GM12878 (cell line): ENCODE data around the gene PTPN14. TPM values are rescaled to one million over a fixed set of nuclear protein-coding genes. Genes with fewer than 3 reads are reported as not detected.

Source experiments
- BCL11A ChIP-seq: IDR thresholded peaks from 2 replicates; pipeline ENCODE4 v1.6.1; 2011; ENCODE audit warnings: low read depth, low read length
- BCLAF1 ChIP-seq: fragments of 450-650 bp; IDR thresholded peaks from 2 replicates; pipeline ENCODE4 v1.6.1; 2017; ENCODE audit warnings: antibody characterized with exemption, mild to moderate bottlenecking, moderate library complexity
- CEBPB ChIP-seq, 2 experiments: fragments of 150-350 bp in 1 of 2; IDR thresholded peaks; 2 replicates each; pipeline ENCODE4 v1.6.1; 2012 to 2014; ENCODE audit warnings: low read depth in 2 of 2, low read length in 2 of 2, borderline replicate concordance in 1 of 2, inconsistent platforms in 1 of 2
- MEF2B ChIP-seq: fragments of 450-650 bp; IDR thresholded peaks from 2 replicates; pipeline ENCODE4 v1.6.1; 2018; ENCODE audit warnings: mild to moderate bottlenecking, moderate library complexity; ENCODE audit not compliant: partially characterized antibody, poor library complexity, severe bottlenecking
- MLLT1 ChIP-seq: fragments of 450-650 bp; IDR thresholded peaks from 2 replicates; pipeline ENCODE4 v1.6.1; 2016; ENCODE audit warnings: mild to moderate bottlenecking
- NFXL1 ChIP-seq: fragments of 450-650 bp; IDR thresholded peaks from 2 replicates; pipeline ENCODE4 v1.6.1; 2017; ENCODE audit warnings: antibody characterized with exemption, mild to moderate bottlenecking, borderline replicate concordance
- RBBP5 ChIP-seq: fragments of 200-600 bp; sonication (generic); conservative IDR thresholded peaks from 2 replicates; pipeline ENCODE4 v1.6.1; 2016
- ZNF217 ChIP-seq: fragments of 450-650 bp; IDR thresholded peaks from 2 replicates; pipeline ENCODE4 v1.6.1; 2017; ENCODE audit warnings: antibody characterized with exemption, mild to moderate bottlenecking
- polyA plus RNA-seq, 11 experiments: library from polyadenylated mRNA; depleted of rRNA in 4 of 11; unstranded in 6 of 11; stranded (reverse) in 5 of 11; fragments of >200 nt; fragmentation: Nextera tagmentation in 4 of 11; fragmentation: Illumina TruSeq in 1 of 11; extraction: Ambion mirVana in 4 of 11; extraction: Trizol in 1 of 11; gene quantifications; 1 replicate in 1 of 11; 2 replicates in 10 of 11; pipeline versions ENCODE4 v1.2.1 to v1.2.3, GENCODE V29; 2011 to 2016; ENCODE audit warnings: inconsistent platforms in 2 of 11, missing spikeins in 2 of 11, low read depth in 1 of 11
- total RNA-seq, 4 experiments: library from RNA; depleted of rRNA in 3 of 4; stranded (reverse); fragments of >200 nt in 3 of 4; fragmentation: Illumina TruSeq in 1 of 4; extraction: Trizol in 1 of 4; gene quantifications; 2 replicates each; pipeline versions ENCODE4 v1.2.1 to v1.2.3, GENCODE V29; 2013 to 2021
- TF ChIP-seq, protein P1 (sequence below): fragments of 450-650 bp; IDR thresholded peaks from 2 replicates; pipeline ENCODE4 v1.6.1; 2017; ENCODE audit warnings: mild to moderate bottlenecking, low read depth, inconsistent platforms; ENCODE audit not compliant: poor library complexity, severe bottlenecking
- TF ChIP-seq, protein P2 (sequence below): IDR thresholded peaks from 2 replicates; pipeline ENCODE4 v1.6.1; 2012; ENCODE audit warnings: low read depth, low read length, improper control_type of control experiment

The PTPN14 gene
- total and polyA plus RNA-seq, 10 of the 15 experiments (the other 5 are each of a cell fraction or from before 2014, with no cell fraction given) = 0.05 to 5.1 (median 0.44) TPM

DNA sequence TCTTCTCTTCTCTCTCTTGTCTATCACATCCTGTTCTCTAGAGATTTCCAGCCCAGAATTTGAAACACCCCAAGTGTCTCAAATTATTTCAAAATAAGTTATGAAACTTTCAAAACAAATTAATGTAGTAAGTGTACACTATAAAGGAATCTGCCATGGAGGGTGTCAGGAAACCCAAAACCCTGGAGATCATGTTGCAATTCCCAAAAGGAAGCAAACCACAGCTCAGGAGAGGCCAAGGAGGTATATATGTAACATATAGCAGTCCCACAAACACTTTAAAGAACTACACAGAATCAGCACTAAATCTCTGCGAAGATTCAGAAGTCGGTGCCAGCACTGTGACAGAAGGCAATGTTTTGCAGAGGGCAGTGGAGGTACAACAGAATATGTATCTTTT, 26.6 kb downstream of the PTPN14 start (continued):
- no peak for TF ChIP-seq BCLAF1
- TF ChIP-seq, protein P1, sequence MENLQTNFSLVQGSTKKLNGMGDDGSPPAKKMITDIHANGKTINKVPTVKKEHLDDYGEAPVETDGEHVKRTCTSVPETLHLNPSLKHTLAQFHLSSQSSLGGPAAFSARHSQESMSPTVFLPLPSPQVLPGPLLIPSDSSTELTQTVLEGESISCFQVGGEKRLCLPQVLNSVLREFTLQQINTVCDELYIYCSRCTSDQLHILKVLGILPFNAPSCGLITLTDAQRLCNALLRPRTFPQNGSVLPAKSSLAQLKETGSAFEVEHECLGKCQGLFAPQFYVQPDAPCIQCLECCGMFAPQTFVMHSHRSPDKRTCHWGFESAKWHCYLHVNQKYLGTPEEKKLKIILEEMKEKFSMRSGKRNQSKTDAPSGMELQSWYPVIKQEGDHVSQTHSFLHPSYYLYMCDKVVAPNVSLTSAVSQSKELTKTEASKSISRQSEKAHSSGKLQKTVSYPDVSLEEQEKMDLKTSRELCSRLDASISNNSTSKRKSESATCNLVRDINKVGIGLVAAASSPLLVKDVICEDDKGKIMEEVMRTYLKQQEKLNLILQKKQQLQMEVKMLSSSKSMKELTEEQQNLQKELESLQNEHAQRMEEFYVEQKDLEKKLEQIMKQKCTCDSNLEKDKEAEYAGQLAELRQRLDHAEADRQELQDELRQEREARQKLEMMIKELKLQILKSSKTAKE = no peak
- no peak for TF ChIP-seq BCL11A
- TF ChIP-seq NFXL1 = no peak
- no peak for TF ChIP-seq RBBP5
- no peak for TF ChIP-seq MEF2B
- no peak for TF ChIP-seq ZNF217
- no peak for TF ChIP-seq MLLT1
- TF ChIP-seq CEBPB (IDR thresholded peaks at IDR 0.05; ENCODE audit: borderline replicate concordance in 1 of 2, low read depth in 2 of 2, low read length in 2 of 2) = no peak
- TF ChIP-seq, protein P2, sequence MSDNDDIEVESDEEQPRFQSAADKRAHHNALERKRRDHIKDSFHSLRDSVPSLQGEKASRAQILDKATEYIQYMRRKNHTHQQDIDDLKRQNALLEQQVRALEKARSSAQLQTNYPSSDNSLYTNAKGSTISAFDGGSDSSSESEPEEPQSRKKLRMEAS = no peak
- TF ChIP-seq, all 136 proteins: peak for 0
